Lung microvascular endothelial cell (primary cell): Measurements from ENCODE around the gene RALGAPA2. TPM values are rescaled to one million over a fixed set of nuclear protein-coding genes. Genes with fewer than 3 reads are reported as not detected.

Source experiments
- DNase-seq, 2 donors: peaks; one replicate each; pipeline versions ENCODE4 v3.0.0 to v3.0.0-alpha.2; 2010; ENCODE audit warnings: low read depth in 2 of 2
- total RNA-seq: library from RNA; depleted of rRNA; stranded (reverse); fragments of >200 nt; gene quantifications from 2 replicates; pipeline ENCODE4 v1.2.1, GENCODE V29; 2014

Gene RALGAPA2
- total RNA-seq, 1 donor from 2014 or later = 43.1 TPM

- no peak for DNase-seq
Observed at GRCh38 chr20:20683481-20684321, 28.7 kb downstream of the RALGAPA2 start.

GRCh38 chr20:20683020-20683419, 29.4 kb downstream of the RALGAPA2 start:
- DNase-seq = no peak

GRCh38 chr20:20680991-20681508, 31.4 kb downstream of the RALGAPA2 start:
- no peak for DNase-seq

- DNase-seq = no peak
Observed at GRCh38 chr20:20679316-20679715, 33.1 kb downstream of the RALGAPA2 start.

- DNase-seq = peak in 1 of 2 donors; percentile 17
Observed at GRCh38 chr20:20677186-20677585, 35.3 kb downstream of the RALGAPA2 start.

- no peak for DNase-seq
Observed at GRCh38 chr20:20668639-20669038, 43.8 kb downstream of the RALGAPA2 start.

GRCh38 chr20:20666359-20666758, 46.1 kb downstream of the RALGAPA2 start:
- no peak for DNase-seq

- peak in 1 of 2 donors; percentile 12 for DNase-seq
Observed at GRCh38 chr20:20665606-20666332, 46.7 kb downstream of the RALGAPA2 start.

GRCh38 chr20:20664795-20665589, 47.5 kb downstream of the RALGAPA2 start:
- DNase-seq = peak; percentile 61 to 85

GRCh38 chr20:20663841-20664240, 48.6 kb downstream of the RALGAPA2 start:
- DNase-seq = no peak

- no peak for DNase-seq
Observed at GRCh38 chr20:20658871-20659431, 53.5 kb downstream of the RALGAPA2 start.

- DNase-seq = no peak
Observed at GRCh38 chr20:20658123-20658522, 54.3 kb downstream of the RALGAPA2 start.

GRCh38 chr20:20657092-20657491, 55.4 kb downstream of the RALGAPA2 start:
- no peak for DNase-seq

GRCh38 chr20:20655883-20656282, 56.6 kb downstream of the RALGAPA2 start:
- no peak for DNase-seq

GRCh38 chr20:20649945-20650344, 62.5 kb downstream of the RALGAPA2 start:
- DNase-seq = no peak

GRCh38 chr20:20643927-20644326, 68.5 kb downstream of the RALGAPA2 start:
- no peak for DNase-seq

GRCh38 chr20:20641783-20642182, 70.7 kb downstream of the RALGAPA2 start:
- DNase-seq = no peak

GRCh38 chr20:20638878-20639277, 73.6 kb downstream of the RALGAPA2 start:
- no peak for DNase-seq

- no peak for DNase-seq
Observed at GRCh38 chr20:20637998-20638725, 74.3 kb downstream of the RALGAPA2 start.

GRCh38 chr20:20635006-20635405, 77.4 kb downstream of the RALGAPA2 start:
- no peak for DNase-seq

GRCh38 chr20:20632644-20633043, 79.8 kb downstream of the RALGAPA2 start:
- DNase-seq = no peak
